Stimulated activated CD8-positive, alpha-beta memory T cell treated with anti-CD3 and anti-CD28 coated beads, Interleukin-15, amount 100 ng/mL, for 4 hours (primary cell): ENCODE data around the gene TAF10.

ENCODE experiments used
- DNase-seq, 2 donors: peaks; one replicate each; pipeline ENCODE4 v3.0.0-alpha.2; 2020; ENCODE audit warnings: low read depth in 2 of 2

Gene TAF10

GRCh38 chr11:6612213-6613041 lies at the start of gene TAF10:
TSS of gene TAF10 (minus strand) at chr11:6612216. CDS start at chr11:6612189, 27 bp downstream.
- peak; percentile 85 to 89 for DNase-seq

- no peak for DNase-seq
These were observed 48.7 kb upstream of the TAF10 start for GRCh38 chr11:6660712-6661111.

- no peak for DNase-seq
These were observed 46.6 kb upstream of the TAF10 start for GRCh38 chr11:6658647-6659046.

- no peak for DNase-seq
These were observed 45.3 kb upstream of the TAF10 start for GRCh38 chr11:6657346-6657745.

GRCh38 chr11:6656936-6657335 lies 44.9 kb upstream of the TAF10 start:
- no peak for DNase-seq

GRCh38 chr11:6656584-6656915 lies 44.5 kb upstream of the TAF10 start:
- no peak for DNase-seq

- DNase-seq = no peak
These were observed 44.0 kb upstream of the TAF10 start, which contains the start of gene DCHS1 for GRCh38 chr11:6655790-6656583. TSS of gene DCHS1 (minus strand) at chr11:6655809. CDS start at chr11:6641613, 14,196 bp downstream.

GRCh38 chr11:6655020-6655789 lies 43.2 kb upstream of the TAF10 start:
- no peak for DNase-seq

- no peak for DNase-seq
These were observed 42.4 kb upstream of the TAF10 start for GRCh38 chr11:6654281-6655019.

- DNase-seq = no peak
These were observed 41.6 kb upstream of the TAF10 start for GRCh38 chr11:6653656-6654055.

GRCh38 chr11:6653097-6653496 lies 41.1 kb upstream of the TAF10 start:
- no peak for DNase-seq

- no peak for DNase-seq
These were observed 40.2 kb upstream of the TAF10 start for GRCh38 chr11:6652182-6652581.

- peak in 1 of 2 donors; percentile 43 for DNase-seq
These were observed 39.0 kb upstream of the TAF10 start for GRCh38 chr11:6650980-6651379.

- DNase-seq = no peak
These were observed 38.1 kb upstream of the TAF10 start for GRCh38 chr11:6650104-6650503.

- DNase-seq = no peak
These were observed 36.5 kb upstream of the TAF10 start for GRCh38 chr11:6648501-6648900.

- no peak for DNase-seq
These were observed 35.8 kb upstream of the TAF10 start for GRCh38 chr11:6647836-6648235.

- DNase-seq = no peak
These were observed 35.1 kb upstream of the TAF10 start for GRCh38 chr11:6646918-6647679.

GRCh38 chr11:6646576-6646917 lies 34.5 kb upstream of the TAF10 start:
- DNase-seq = no peak

- no peak for DNase-seq
These were observed 34.1 kb upstream of the TAF10 start for GRCh38 chr11:6646071-6646470.

GRCh38 chr11:6642957-6643356 lies 30.9 kb upstream of the TAF10 start:
- DNase-seq = no peak
